Endothelial cell of hepatic sinusoid (primary cell): Measurements from ENCODE around the gene GFOD2.

ENCODE experiments used
- in situ Hi-C: cut with HindIII; loops from 2 replicates; pipeline ENCODE4 v1.10.0; 2017; ENCODE audit warnings: low sequenced_read_pairs

The GFOD2 gene

DNA sequence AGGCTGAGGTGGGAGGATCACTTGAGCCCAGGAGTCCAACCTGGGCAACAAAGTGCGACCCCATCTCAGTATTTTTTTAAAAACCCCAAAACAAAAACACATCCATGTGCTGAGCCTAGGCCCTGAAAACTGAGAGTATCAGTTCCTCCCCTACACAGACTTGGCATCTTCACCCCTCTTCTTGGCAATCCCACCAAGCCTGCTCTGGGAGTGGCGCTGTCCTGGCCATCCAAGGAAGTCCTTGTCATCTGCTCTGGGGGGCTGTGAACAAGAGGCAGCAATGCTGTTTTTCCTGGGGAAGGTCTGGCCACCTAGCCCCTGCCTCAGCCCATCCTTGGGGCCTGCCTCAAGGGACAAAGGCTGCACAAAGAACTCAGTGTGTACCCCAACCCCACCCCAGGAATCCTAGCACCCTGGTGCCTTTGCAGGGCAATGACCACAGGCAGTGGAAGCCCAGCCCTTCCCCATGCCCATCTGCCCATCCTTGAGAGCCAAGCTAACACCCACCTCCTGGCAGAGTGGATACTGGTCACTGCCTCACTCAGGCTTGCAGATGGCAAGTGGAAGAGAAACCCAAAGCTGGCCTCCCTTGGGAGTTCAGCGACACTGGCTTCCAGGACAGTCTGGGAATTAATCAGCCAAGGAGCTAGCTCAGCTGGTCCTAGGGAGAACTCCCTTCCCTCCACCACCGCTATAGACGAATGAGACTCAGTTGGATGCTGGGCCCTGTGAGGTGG is 14.8 kb upstream of the GFOD2 start:
- in situ Hi-C loops: no loop called here

DNA sequence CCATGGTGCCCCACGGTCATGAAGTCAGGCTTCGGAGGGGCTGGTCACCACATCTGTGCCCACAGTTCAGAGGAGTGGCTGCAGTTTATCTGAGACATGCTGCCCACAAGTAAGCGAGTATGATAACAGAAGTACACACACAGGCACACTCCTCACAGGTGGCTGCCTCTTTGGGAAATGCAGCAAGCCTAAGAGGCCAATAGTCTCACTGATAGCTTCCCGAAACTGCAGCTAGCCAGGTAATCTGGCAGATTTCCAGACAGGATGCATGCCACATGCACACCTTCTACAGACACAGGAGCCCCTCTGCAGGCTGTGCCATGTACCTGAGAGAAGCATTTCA is 12.6 kb upstream of the GFOD2 start:
- in situ Hi-C loops: no loop called here

DNA sequence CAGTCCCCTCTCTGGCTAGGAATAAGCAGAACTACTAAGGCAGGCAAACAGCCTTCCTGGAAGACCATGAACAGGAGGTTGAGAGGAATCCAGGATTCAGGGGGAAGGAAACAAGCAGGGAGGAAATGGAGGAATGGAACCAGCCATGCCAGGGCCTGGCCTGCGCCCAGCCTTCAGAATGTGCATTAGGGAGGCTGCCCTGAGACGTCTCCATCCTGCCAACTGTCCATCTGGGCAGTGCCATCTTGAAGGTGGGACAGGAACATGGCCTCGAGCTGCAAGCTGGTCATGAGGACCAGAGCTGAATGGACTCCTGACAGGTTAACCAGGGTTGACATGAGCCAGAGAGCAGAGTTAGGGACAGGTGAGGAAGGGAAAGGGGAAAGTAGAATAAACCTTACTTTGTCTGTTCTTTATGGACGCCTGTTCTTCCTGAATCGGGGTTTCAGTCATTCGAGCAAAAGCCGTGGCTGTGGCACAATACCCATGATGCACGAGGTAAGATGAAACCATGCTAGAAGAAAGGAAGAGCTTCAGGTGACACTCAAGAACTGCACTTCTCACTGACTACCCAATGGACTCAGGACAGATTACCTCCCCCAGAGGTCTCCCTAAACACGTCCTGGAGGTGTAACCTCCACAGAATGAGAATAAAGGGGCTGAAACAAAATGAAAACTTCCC is 12.1 kb upstream of the GFOD2 start:
- in situ Hi-C loops: no loop called here

DNA sequence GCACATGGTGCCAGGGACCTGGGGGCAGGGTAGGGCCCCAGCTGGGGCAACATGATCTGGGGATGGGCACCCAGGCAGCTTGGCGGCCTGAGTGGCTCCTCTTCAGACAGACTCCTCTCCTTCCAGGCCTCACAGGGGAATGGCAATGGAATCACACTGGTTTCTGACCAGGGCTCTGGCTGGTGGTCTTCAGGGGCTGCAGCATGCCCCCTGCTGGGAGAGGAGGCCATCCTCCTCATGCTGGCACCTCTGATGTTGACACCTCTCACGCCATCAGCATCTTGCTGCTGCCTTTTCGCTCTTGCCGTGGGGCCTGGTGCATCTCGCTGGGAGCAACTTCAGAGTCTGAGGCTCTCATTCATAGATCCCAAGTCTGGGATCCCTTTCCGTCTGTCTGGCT is 11.2 kb upstream of the GFOD2 start:
- in situ Hi-C loops: no loop called here

DNA sequence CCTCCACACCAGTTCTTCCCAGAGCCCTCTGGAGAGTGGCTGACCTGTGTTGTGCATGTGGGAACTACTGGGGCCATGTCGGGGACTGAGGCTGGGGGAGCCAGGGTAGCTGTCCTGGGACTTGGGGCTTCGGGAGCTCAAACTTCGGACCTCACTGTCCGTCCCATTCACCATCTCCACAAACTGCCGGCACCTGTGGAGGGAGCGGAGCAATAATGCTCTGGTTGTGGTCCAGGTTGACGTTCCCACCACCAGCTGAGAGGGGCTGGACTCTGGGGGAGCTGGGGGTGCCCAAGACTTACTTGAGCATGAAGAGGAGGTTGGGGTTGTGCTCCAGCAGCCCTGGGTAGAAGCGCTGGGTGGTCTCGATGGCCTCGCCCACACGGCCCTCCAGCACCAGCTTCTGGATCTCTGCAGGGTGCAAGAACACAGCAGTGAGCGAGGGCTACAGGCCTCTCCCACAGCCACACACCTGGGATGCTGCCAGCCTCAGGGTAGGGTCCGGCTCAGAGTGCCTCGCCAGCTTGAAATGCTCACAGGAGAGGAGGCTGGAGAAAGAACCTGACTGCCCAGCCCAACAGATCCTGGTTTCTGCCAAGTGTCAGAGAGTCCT is 10.6 kb upstream of the GFOD2 start:
- in situ Hi-C loops: no loop called here

DNA sequence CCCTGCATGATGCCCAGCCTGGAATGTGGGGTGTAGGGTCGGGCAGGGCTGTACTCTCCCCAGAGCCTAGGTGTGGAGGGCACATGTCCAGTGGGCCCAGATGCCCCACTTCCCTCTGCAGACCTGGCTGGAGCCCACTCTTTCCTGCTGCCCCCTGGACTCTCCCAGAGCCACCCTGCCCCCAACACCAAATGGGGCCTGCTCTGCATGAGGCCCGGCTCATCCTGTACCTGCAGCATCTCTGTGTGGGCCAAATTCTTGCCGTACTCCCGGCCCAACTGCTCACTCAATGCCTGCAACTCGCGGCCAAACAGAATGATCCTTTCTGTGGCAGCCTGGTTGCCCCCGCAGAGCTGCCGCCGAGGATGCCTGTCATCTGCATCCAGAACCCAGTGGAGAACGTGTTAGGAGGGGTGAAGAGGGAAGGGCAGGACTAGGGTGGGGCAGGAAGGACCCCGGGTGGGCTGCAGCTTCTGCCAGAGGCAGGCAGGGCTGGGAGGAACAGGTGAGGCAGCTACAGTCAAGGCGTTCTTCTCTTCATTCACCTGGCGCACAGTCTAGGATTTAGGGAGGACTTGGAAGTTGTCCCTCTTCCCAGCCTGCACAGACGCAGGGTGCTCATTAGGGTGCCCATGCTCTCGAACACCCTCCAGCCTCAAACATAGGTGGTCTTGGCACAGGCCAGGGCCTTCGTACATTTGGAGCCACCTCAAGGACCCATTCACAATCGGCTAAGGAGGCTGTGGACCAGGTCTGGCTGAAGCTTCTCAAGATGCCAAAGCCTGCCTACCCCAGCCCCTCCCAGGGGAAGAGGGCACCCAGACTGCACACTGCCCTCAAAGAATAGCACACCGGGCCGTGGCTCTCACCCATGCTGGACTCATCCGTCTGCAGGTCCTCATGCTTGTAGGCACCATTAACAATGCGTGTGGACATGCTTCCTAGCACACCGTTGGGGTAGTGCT is 8.7 kb upstream of the GFOD2 start:
- in situ Hi-C loops: no loop called here

DNA sequence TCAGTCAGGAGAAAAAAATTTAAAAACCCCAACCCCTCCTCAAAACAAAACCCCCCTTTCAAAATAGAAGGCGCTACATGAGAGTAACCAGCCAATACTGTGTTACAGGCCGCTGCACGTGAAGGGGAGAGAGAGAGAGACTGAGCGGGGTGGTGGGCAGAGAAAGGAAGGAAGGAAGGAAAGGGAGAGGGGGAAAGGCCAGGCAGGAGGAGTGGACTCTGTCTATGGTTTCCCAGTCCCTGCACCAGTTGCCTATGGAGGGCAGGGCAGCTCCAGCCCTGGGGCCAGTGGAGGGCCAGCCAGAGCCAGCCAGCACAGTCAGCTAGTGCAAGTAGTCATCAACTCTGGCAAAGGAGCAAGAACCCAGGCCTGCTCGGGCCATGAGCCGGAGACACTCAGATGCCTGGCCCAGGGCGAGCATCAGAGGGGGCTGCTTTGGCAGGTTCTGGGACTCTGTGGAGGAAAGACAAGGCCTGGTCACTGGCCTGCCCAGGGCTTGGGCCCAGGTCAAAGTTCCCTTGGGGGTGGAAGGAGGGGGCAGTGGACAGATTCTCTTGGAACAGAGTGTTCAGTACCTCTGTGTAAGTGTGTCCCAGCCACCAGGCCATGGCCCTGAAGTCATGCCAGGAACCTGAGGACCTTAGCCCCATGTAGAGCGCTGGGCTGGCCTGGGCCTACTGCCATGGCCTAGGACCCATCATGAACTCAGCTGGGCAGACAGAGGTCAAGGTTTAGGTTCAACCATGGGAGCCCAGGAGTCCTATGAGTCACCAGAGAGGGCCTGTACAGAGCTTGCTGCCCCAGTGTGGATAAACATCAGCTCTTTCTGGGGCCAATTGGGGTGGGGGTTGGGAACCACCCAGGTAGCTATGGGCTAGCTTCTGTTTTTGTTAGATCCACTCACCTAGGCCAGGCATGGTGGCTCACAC is 7.3 kb upstream of the GFOD2 start:
- in situ Hi-C loops: no loop called here

DNA sequence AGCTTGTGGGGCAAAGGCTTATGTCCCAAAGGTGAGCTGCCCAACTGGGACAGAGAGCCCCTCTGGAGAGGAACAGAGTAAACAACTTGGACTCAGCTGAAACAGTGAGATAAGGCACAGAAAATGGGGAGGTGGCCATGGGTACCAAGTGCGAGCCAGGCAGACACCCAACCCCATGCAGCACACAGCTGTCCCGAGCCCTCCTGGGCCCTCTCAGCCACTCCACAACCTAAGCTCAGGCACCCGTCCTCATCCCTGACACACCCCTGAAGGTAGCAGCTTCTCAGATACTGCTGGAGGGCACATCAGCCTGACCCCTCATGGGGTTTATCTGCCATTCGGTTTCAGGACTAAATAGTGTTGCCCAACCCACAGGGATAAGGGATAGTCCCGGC is 4.8 kb upstream of the GFOD2 start:
- in situ Hi-C loops: no loop called here

DNA sequence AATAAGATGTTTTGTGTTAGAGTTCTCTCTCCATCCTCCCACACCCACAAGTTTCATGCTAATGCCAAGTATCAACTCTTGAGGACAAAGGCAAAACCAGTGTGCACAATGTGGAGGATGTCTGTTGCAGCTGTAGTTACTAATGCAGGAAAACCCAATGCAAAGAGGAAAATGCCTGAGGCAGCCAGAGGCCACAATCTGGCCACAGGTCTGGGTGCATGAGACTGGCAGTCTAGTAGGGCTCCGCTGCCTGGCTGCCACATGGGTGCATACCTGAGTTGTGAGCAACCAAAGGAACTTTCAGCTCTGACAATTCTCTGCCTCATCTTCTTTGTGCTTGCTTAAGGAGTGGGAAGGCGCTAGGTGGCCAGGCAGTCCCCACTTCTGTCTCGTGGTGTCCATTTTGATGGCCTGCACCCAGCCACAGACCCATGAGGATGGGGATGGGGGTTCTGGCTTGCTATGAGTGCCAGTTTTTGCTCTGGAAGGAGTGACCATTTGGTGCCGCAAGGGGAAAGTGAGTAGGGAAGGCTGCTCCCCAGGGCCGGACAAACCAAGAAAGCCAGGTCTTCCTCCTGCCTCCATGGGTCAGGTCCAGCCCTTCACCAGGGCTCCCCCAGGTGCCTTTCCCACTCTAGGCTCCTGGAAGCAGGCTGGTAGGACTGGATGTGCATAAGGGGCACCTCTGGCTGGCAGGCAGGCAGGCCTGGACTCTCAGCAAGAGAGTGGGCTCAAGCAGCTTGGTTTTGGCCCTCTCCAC is 4.2 kb upstream of the GFOD2 start:
- in situ Hi-C loops: no loop called here

DNA sequence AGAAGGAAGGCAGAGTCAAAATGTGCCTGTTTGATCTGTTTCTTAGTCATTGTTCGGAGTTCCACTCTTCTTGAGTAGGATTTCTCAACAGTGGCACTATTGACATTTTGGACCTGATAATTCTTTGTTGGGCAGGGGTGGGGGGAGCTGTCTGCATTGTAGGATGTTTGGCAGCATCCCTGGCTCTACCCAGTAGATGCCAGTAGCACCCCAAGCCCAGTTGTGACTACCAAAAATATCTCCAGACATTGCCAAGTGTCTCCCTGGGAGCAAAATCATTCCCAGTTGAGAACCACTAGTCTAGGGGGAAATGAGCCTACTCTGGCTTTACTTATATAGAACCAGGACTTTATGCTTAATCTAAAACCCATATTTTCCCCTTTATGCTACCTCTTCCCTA is 1.1 kb upstream of the GFOD2 start:
- in situ Hi-C loops: no loop called here

DNA sequence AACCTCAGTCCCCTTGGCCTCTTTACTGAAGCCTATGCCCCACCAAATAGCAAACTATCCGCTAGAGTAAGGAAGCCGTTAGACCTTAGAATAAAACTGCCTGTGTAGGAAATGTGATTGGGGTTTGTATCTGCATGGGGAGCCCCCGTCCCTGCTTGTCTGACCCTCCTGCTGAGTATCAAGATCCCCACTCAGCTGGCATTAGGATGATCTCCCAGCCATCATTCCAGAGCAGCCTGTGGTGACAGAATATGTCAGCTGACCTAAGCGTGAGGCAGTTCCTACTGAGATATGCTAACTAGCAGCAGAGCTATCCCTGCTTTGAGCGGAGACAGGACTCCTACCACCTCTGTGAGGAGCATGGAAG is 645 bp upstream of the GFOD2 start:
- in situ Hi-C loops: loop anchor here (5.0 to 10.0 kb wide), 4 partner anchors 37 to 485 kb away; no protein-coding TSS in a partner anchor

DNA sequence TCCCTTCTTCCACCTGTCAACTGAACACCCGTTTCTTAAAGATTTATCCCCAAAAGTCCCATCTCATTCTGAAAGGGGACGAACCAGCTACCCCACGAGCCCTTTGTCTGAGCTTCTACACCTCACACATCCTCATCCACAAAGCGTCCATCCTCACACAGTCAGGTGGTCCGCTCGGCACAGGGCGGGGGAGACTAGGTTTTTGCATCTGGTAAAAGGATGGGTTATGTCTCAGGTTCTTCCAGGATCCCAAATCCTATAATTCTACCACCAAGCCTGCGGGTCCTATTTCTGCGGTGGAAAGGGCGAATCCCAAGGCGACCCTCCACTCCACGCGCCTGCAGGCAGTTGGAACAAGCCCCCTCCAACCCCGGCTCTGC is 458 bp downstream of the GFOD2 start:
- in situ Hi-C loops: loop anchor here (5.0 to 10.0 kb wide), 4 partner anchors 36 to 486 kb away; no protein-coding TSS in a partner anchor

DNA sequence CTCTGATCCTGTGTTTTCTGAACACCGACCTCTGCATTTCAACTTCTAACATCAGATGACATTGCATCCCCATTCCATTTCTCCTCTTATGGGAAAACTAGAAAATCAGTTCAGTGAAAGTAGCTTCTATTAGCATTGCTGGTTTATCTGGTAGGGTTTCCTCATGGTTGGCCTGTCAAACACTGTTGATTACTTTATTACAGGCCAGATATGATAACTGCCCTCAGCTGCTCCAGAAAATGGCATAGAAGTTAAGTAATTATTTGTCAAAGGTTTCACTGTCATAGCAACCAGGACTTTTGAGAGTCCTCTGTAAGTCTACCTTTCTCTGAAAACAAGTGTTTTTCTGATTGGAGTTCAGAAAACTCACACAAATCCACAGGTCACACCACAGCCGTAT is 3.0 kb downstream of the GFOD2 start:
- in situ Hi-C loops: loop anchor here (5.0 to 10.0 kb wide), 4 partner anchors 34 to 489 kb away; no protein-coding TSS in a partner anchor

DNA sequence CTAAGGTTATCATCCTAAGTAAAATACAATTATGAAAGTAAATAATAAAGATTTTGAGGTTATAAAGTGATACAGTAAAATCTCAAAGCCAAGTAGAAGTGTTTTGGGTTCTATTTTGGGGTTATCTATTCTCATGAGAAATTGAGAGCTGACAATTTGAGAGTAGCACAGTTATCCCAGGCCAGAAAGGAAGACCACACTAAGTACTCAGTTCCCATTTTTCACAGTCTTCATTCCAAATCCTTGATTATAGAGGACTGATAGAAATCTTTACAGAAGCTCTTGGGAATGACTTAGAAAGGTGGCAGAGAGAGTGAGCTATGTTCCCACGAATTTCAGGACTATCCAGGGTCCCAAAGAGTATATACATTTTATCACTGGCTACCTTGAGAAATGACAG is 4.6 kb downstream of the GFOD2 start:
- in situ Hi-C loops: loop anchor here (10.0 kb wide), 1 partner anchor 490 kb away; no protein-coding TSS in a partner anchor

DNA sequence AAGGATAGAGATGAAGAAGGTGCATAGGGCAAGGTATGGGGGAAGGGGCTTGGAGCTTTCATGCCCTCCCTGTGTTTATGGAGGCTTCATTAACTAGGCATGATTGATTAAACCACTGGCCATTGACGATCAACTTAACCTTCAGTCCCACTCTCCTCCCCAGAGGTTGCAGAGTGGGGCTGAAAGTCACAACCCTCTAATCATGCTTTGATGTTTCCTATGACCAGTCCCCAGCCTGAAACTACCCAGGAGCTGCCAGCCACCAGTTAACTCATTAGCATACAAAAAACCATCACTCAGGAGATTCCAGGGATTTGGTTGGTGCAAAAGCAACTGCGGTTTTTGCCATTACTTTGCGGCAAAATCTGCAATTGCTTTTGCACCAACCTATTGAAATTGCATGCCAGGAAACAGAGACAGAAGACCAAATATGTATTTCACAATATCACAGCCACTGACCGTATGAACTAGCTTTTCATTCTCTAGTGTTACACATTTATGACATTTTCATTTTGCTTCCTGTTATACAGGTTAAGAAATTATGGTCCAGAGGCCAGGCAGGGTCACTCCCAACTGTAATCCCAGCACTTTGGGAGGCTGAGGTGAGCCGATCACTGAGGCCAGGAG is 5.4 kb downstream of the GFOD2 start:
- in situ Hi-C loops: loop anchor here (10.0 kb wide), 1 partner anchor 491 kb away; no protein-coding TSS in a partner anchor

DNA sequence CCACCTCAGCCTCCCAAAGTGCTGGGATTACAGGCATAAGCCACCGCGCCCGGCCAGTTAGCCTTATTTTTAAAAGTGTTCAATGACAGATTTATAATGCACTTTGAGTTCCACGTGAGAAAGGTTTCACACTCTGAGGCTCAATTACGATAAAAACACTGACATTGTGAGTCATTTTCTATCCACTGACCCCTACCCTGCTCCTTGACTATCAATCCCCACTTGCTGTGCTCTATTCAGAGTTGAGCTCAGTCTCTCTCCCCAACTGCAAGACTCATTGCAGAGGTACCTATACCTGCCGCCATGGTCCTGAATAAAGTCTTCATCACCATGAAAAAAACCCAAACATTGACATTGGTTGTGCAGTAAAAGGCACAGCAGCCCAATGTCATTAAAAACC is 8.5 kb downstream of the GFOD2 start:
- in situ Hi-C loops: loop anchor here (10.0 kb wide), 1 partner anchor 494 kb away; no protein-coding TSS in a partner anchor

DNA sequence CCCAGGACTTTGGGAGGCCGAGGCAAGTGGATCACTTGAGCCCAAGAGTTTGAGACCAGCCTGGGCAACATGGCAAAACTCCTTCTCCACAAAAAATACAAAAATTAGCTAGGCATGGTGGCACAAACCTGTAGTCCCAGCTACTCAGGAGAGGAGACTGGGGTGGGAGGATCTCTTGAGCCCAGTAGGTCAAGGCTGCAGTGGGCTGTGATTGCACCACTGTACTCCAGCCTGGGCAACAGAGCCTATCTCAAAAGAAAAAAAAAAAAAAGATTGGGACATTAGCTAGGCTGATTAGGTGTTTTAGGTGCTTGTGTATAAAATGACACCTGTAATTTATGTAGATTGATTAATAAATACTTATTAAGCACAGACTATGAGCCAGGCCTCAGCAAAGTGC is 10.1 kb downstream of the GFOD2 start:
- in situ Hi-C loops: no loop called here

DNA sequence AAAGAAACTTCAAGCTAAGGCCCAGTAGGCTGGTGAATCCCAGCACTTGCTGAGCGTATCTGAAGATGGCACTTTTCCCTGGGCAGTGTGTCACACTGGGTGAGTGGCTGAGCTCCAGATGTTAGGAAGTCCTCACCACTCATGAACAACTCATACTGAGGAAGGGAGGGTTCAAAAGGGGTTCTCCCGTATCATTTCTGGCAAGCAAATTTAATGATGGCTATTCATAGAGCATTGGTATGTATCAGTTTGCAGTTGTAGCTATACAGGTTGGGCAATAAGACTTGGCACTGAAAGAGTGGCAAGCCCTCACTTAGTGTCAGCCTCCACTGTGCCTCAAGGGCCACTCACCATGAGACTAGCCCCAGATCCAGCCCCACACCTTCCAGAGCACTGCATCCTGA is 10.7 kb downstream of the GFOD2 start:
- in situ Hi-C loops: no loop called here

DNA sequence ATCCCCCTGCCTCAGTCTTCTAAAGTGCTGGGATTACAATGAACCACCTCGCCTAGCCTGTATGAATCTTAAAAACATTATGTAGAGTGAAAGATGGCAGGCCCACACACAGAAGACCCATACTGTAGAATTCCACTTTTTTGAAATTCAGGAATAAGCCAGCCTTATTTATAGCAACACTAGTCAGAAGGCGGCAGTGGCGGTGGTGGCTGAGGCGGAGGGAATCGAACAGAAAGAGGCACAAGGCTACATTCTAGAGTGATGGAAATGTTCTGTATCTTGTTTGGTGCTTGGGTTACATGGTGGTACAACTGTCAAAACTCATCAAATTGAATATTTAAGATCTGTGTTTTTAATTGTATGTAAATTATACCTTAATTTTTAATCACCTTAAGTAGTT is 11.3 kb downstream of the GFOD2 start:
- in situ Hi-C loops: no loop called here
